HG02870 (cell line): Measurements from ENCODE around the gene BANP.
"Not testable (repeated sequence)": the region's sequence is repeated elsewhere in the genome, so short reads cannot be mapped to it uniquely, and the experiment has no call there.

Experiments used
- ATAC-seq: cut with Tn5 transposase; IDR thresholded peaks from one replicate; pipeline ENCODE4 v1.9.1; 2021; ENCODE audit warnings: mild to moderate bottlenecking, moderate library complexity; ENCODE audit not compliant: unreplicated experiment

Gene BANP

GRCh38 chr16:87950765-87951551, at the start of gene BANP:
TSS of gene BANP (plus strand) at chr16:87951434. CDS start at chr16:87975116, 23,682 bp downstream.
- ATAC-seq = peak; percentile 81

- not testable (repeated sequence) for ATAC-seq
Measured at GRCh38 chr16:87904963-87905362, 46.3 kb upstream of the BANP start.

- ATAC-seq = not testable (repeated sequence)
Measured at GRCh38 chr16:87905521-87905920, 45.7 kb upstream of the BANP start.

- not testable (repeated sequence) for ATAC-seq
Measured at GRCh38 chr16:87908101-87908500, 43.1 kb upstream of the BANP start.

- ATAC-seq = peak; percentile 93
Measured at GRCh38 chr16:87909203-87909935, 41.9 kb upstream of the BANP start.

GRCh38 chr16:87911106-87911763, 40.0 kb upstream of the BANP start:
- not testable (repeated sequence) for ATAC-seq

- ATAC-seq = not testable (repeated sequence)
Measured at GRCh38 chr16:87912691-87913090, 38.5 kb upstream of the BANP start.

GRCh38 chr16:87914021-87914725, 37.1 kb upstream of the BANP start:
- not testable (repeated sequence) for ATAC-seq

- ATAC-seq = no peak
Measured at GRCh38 chr16:87914812-87915211, 36.4 kb upstream of the BANP start.

GRCh38 chr16:87917503-87917902, 33.7 kb upstream of the BANP start:
- ATAC-seq = no peak

- no peak for ATAC-seq
Measured at GRCh38 chr16:87918338-87918737, 32.9 kb upstream of the BANP start.

GRCh38 chr16:87918866-87919680, 32.2 kb upstream of the BANP start:
- no peak for ATAC-seq

GRCh38 chr16:87919681-87919994, 31.6 kb upstream of the BANP start:
- ATAC-seq = no peak

GRCh38 chr16:87921236-87921773, 29.9 kb upstream of the BANP start:
- no peak for ATAC-seq

- no peak for ATAC-seq
Measured at GRCh38 chr16:87922250-87922871, 28.9 kb upstream of the BANP start.

- peak; percentile 74 for ATAC-seq
Measured at GRCh38 chr16:87924041-87924810, 27.0 kb upstream of the BANP start.

- no peak for ATAC-seq
Measured at GRCh38 chr16:87924811-87925670, 26.2 kb upstream of the BANP start.
